HCT116 (cell line): Measurements from ENCODE around the gene UBE2V1. TPM values are rescaled to one million over a fixed set of nuclear protein-coding genes. Genes with fewer than 3 reads are reported as not detected.

ENCODE experiments used
- ATAC-seq: fragments of 200-7000 bp; cut with Tn5 transposase; 2 replicates; pipeline ENCODE4 v1.9.1; 2020; ENCODE audit warnings: mild to moderate bottlenecking, moderate library complexity
- BruUV-seq: library from RNA; stranded (reverse); fragments of 400-500 nt; replicated peaks from 2 replicates; lab custom pipeline; 2021; lab: Mats Ljungman, UMichigan
- CTCF ChIA-PET: fragments of 300-600 bp; sonication (Branson Sonifier 250); formaldehyde crosslinking; loops from one replicate; lab custom pipeline; 2021; ENCODE audit warnings: antibody characterized with exemption; lab: Charles Lee
- POLR2A ChIA-PET: fragments of 300-600, 350-600 bp; sonication (Branson Sonifier 250); formaldehyde crosslinking; loops from one replicate; lab custom pipeline; 2021; ENCODE audit warnings: antibody characterized with exemption; lab: Charles Lee
- RAD21 ChIA-PET, 2 experiments: fragments of 300-600 bp; sonication (Branson Sonifier 250); formaldehyde crosslinking; loops; one replicate each; lab custom pipeline; 2023; ENCODE audit warnings: low total read pairs in 2 of 2; ENCODE audit not compliant: uncharacterized antibody in 2 of 2, unreplicated experiment in 2 of 2, low non-redundant PET in 1 of 2; lab: Charles Lee
- DNase-seq: peaks from one replicate; pipeline ENCODE4 v3.0.0-alpha.2; 2010; ENCODE audit warnings: low read depth, low spot score
- H2AFZ ChIP-seq: fragments of 200-600 bp; shearing (Covaris generic), sonication (generic); 2 replicates; pipeline ENCODE4 v1.6.1; 2017; ENCODE audit warnings: low read depth, mixed run types, mixed read lengths, antibody characterized with exemption, low read length; ENCODE audit not compliant: poor library complexity, severe bottlenecking
- H3K27ac ChIP-seq: 2 replicates; pipeline ENCODE4 v1.5.1; 2012; ENCODE audit warnings: low read depth, low read length
- H3K27me3 ChIP-seq: fragments of 200-600 bp; sonication (generic); 2 replicates; pipeline ENCODE4 v1.6.1; 2016; ENCODE audit warnings: mixed run types, low read length, mixed read lengths; ENCODE audit not compliant: insufficient read depth
- H3K36me3 ChIP-seq, 2 experiments: fragments of 200-500 bp in 1 of 2; fragments of 200-600 bp in 1 of 2; sonication (Bioruptor generic) in 1 of 2; sonication (generic) in 1 of 2; 2 replicates each; pipeline versions ENCODE4 v1.5.1 to v1.6.1; 2014 to 2016; ENCODE audit warnings: low read length in 2 of 2, inconsistent platforms in 1 of 2, mixed read lengths in 1 of 2, mixed run types in 1 of 2; ENCODE audit not compliant: insufficient read depth in 2 of 2, control insufficient read depth in 1 of 2
- H3K4me1 ChIP-seq, 2 experiments: fragments of 200-600 bp in 1 of 2; sonication (generic) in 1 of 2; 2 replicates each; pipeline versions ENCODE4 v1.5.1 to v1.6.1; 2012 to 2017; ENCODE audit warnings: low read length in 2 of 2, inconsistent platforms in 1 of 2, mild to moderate bottlenecking in 1 of 2, mixed read lengths in 1 of 2, mixed run types in 1 of 2, moderate library complexity in 1 of 2; ENCODE audit not compliant: insufficient read depth in 2 of 2, control insufficient read depth in 1 of 2
- H3K4me2 ChIP-seq: fragments of 200-600 bp; sonication (generic); 2 replicates; pipeline ENCODE4 v1.6.1; 2017; ENCODE audit warnings: mixed run types, low read length, mixed read lengths
- H3K4me3 ChIP-seq, 2 experiments: fragments of 200-600 bp in 1 of 2; sonication (generic) in 1 of 2; replicated peaks in 1 of 2; 2 replicates each; pipeline ENCODE4 v1.5.1; 2011 to 2016; ENCODE audit warnings: low read length in 2 of 2, control low read depth in 1 of 2, low read depth in 1 of 2, mild to moderate bottlenecking in 1 of 2, mixed read lengths in 1 of 2, mixed run types in 1 of 2
- H3K79me2 ChIP-seq: fragments of 200-600 bp; sonication (generic); 2 replicates; pipeline ENCODE4 v1.6.1; 2017; ENCODE audit warnings: mild to moderate bottlenecking, mixed run types, low read length, moderate library complexity, mixed read lengths; ENCODE audit not compliant: insufficient read depth
- H3K9ac ChIP-seq: fragments of 200-600 bp; sonication (generic); 2 replicates; pipeline ENCODE4 v1.6.1; 2016; ENCODE audit warnings: low read length, mixed read lengths
- H3K9me2 ChIP-seq: fragments of 200-600 bp; sonication (generic), shearing (Covaris generic); 2 replicates; pipeline ENCODE4 v1.6.1; 2017; ENCODE audit warnings: mixed run types, mild to moderate bottlenecking, moderate library complexity; ENCODE audit not compliant: insufficient read depth
- H3K9me3 ChIP-seq, 2 experiments: fragments of 200-500 bp in 1 of 2; fragments of 200-600 bp in 1 of 2; sonication (Bioruptor generic) in 1 of 2; sonication (generic) in 1 of 2; 2 replicates each; pipeline ENCODE4 v1.6.1; 2014 to 2017; ENCODE audit warnings: low read length in 2 of 2, mixed read lengths in 2 of 2, inconsistent platforms in 1 of 2, low read depth in 1 of 2, mild to moderate bottlenecking in 1 of 2, mixed run types in 1 of 2, moderate library complexity in 1 of 2; ENCODE audit not compliant: control insufficient read depth in 1 of 2, insufficient read depth in 1 of 2
- H4K20me1 ChIP-seq: fragments of 200-600 bp; sonication (generic), shearing (Covaris generic); 2 replicates; pipeline ENCODE4 v1.6.1; 2017; ENCODE audit warnings: mixed run types, mild to moderate bottlenecking, moderate library complexity; ENCODE audit not compliant: insufficient read depth
- ATF3 ChIP-seq: IDR thresholded peaks from 2 replicates; pipeline ENCODE4 v1.6.1; 2012
- CEBPB ChIP-seq: IDR thresholded peaks from 2 replicates; pipeline ENCODE4 v1.6.1; 2012; ENCODE audit warnings: low read depth
- CTCF ChIP-seq, 3 experiments: fragments of 200-600 bp in 1 of 3; sonication (generic) in 1 of 3; IDR thresholded peaks in 2 of 3; conservative IDR thresholded peaks in 1 of 3; 2 replicates each; pipeline ENCODE4 v1.5.1; 2012 to 2017; ENCODE audit warnings: low read depth in 2 of 3, low read length in 2 of 3, antibody characterized with exemption in 1 of 3, borderline replicate concordance in 1 of 3, control low read depth in 1 of 3, mild to moderate bottlenecking in 1 of 3, mixed read lengths in 1 of 3, mixed run types in 1 of 3, moderate library complexity in 1 of 3; ENCODE audit not compliant: insufficient read depth in 1 of 3
- EGR1 ChIP-seq: IDR thresholded peaks from 2 replicates; pipeline ENCODE4 v1.6.1; 2012; ENCODE audit warnings: low read depth
- ELF1 ChIP-seq: IDR thresholded peaks from 2 replicates; pipeline ENCODE4 v1.6.1; 2012; ENCODE audit warnings: low read depth, borderline replicate concordance
- EZH2 ChIP-seq: fragments of 200-600 bp; sonication (generic); IDR thresholded peaks from 2 replicates; pipeline ENCODE4 v1.6.1; 2017; ENCODE audit warnings: antibody characterized with exemption, mixed run types
- EZH2phosphoT487 ChIP-seq: fragments of 200-600 bp; IDR thresholded peaks from 2 replicates; pipeline ENCODE4 v1.6.1; 2018; ENCODE audit warnings: antibody characterized with exemption, borderline replicate concordance
- FOSL1 ChIP-seq: IDR thresholded peaks from 2 replicates; pipeline ENCODE4 v1.6.1; 2012; ENCODE audit warnings: low read depth
- JUND ChIP-seq: IDR thresholded peaks from 2 replicates; pipeline ENCODE4 v1.6.1; 2012
- POLR2AphosphoS5 ChIP-seq: IDR thresholded peaks from 2 replicates; pipeline ENCODE4 v1.6.1; 2011; ENCODE audit warnings: mild to moderate bottlenecking, low read depth, low read length, moderate library complexity
- YY1 ChIP-seq: IDR thresholded peaks from 2 replicates; pipeline ENCODE4 v1.6.1; 2011; ENCODE audit warnings: low read length, low read depth, moderate library complexity, mild to moderate bottlenecking; ENCODE audit not compliant: insufficient replicate concordance; ENCODE audit errors: extremely low read depth
- ZFX ChIP-seq: fragments of 450-650 bp; IDR thresholded peaks from 2 replicates; pipeline ENCODE4 v1.6.1; 2017
- intact Hi-C: fragments of 100-400 bp; cut with micrococcal nuclease; formaldehyde crosslinking; loops from 2 replicates; pipeline ENCODE4 v1.10.0; 2022
- total RNA-seq: library from RNA; stranded (reverse); gene quantifications from one replicate; pipeline ENCODE4 v1.2.1, GENCODE V29; 2021; ENCODE audit not compliant: unreplicated experiment

Gene UBE2V1
- total RNA-seq, 1 experiment from 2014 or later, result 114 TPM

GRCh38 chr20:50036703-50037102, 76.2 kb downstream of the UBE2V1 start:
- no peak overlapping the region for H3K4me2 ChIP-seq
- H4K20me1 ChIP-seq, result no peaks in the 10 kb centered on the region
- no peak overlapping the region for H3K4me3 ChIP-seq
- no peak overlapping the region for H2AFZ ChIP-seq
- POLR2A ChIA-PET, result interaction anchor here (0.7 kb wide), 1 partner anchor 101 kb away, joined by 3 read pairs; the partner anchor contains the start of gene RNF114
- DNase-seq (no peak), ATAC-seq (no peak)
- intact Hi-C loops, result no loop called here
- H3K27ac ChIP-seq, result no peak overlapping the region
- no peaks in the 10 kb centered on the region for H3K36me3 ChIP-seq
- H3K9ac ChIP-seq, result no peak overlapping the region
- H3K79me2 ChIP-seq, result no peaks in the 10 kb centered on the region
- H3K9me2 ChIP-seq, result no peaks in the 10 kb centered on the region
- no peaks in the 10 kb centered on the region for H3K9me3 ChIP-seq
- TF ChIP-seq CEBPB (no peak), ATF3 (no peak), EZH2 (no peak), FOSL1 (no peak), EZH2phosphoT487 (no peak), CTCF (IDR thresholded peaks at IDR 0.05 in 2 of 3, conservative IDR thresholded peaks at IDR 0.05 in 1 of 3; ENCODE audit: borderline replicate concordance in 1 of 3, insufficient read depth in 1 of 3, low read depth in 2 of 3, low read length in 2 of 3) (no peak), POLR2AphosphoS5 (no peak), JUND (no peak), ELF1 (no peak), EGR1 (no peak), ZFX (no peak), YY1 (no peak)
- RAD21 ChIA-PET, result no interaction called here
- peaks cover 5 to 16% of the 10 kb centered on the region in 2 experiments; a peak in 2 of 4 replicates for H3K4me1 ChIP-seq
- H3K27me3 ChIP-seq, result no peaks in the 10 kb centered on the region
- no TSS peak for BruUV-seq
- CTCF ChIA-PET, result no interaction called here
